Stimulated activated CD8-positive, alpha-beta memory T cell treated with anti-CD3 and anti-CD28 coated beads, Interleukin-7, amount 100 ng/mL, for 4 hours (primary cell): ENCODE data around the gene GPC5.

ENCODE experiments used
- DNase-seq, 2 donors: peaks; one replicate each; pipeline ENCODE4 v3.0.0-alpha.2; 2020; ENCODE audit warnings: low read depth in 2 of 2

The GPC5 gene

DNA sequence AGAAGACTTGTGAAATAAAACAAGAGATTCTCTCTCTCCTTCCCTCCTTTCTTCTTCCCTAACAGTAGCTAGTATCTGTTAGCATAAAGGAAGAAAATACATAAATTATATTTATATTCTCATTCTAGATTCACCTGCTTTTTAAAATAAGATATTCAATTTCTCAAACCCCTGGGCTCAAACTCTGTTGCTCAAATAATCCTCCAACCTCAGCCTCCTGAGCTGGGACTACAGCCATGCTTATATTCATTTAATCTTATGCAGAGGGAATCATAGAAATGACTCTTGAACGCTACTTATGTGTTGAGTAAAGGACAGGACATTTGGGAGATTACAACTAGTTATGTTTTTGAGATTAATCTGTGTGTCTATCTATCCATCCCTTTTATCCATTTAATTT lies 56.2 kb downstream of the GPC5 start:
- no peak for DNase-seq

DNA sequence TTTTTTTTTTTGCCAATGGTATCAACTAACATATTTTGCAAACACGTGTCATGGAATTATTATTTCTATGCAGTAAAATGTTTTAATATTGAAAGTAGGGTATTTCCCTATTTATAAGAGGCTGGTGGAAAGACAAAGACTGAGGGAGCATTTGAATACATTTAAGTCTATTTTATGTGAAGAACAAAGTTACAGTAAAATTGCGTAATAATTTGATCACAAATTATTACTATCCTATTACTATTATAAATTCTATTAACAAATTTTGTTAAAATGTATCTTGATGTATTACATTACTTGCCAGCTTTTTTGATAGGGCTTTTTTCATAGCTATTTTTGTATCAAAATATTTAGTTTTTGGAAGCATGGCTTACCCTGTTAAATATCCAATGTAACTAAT lies 58.4 kb downstream of the GPC5 start:
- no peak for DNase-seq

DNA sequence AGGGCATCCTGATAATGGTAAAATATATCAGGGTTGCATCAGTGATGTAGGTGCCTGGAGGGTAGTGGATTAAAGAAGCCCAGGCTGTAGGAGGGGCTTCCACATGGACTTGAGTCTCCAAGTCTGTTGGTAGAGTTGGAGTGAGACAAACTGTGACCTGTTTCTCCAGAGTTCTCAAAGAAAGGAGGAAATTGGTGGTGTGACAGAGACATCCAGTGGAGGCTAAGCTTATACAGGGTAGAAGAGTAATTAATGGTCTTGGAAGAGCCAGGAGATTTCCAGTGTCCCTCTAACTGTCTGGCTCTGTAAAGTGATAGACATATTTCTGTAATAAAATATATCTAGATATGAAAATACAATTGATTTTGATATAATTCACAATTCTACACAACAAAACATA lies 61.1 kb downstream of the GPC5 start:
- DNase-seq, result no peak

DNA sequence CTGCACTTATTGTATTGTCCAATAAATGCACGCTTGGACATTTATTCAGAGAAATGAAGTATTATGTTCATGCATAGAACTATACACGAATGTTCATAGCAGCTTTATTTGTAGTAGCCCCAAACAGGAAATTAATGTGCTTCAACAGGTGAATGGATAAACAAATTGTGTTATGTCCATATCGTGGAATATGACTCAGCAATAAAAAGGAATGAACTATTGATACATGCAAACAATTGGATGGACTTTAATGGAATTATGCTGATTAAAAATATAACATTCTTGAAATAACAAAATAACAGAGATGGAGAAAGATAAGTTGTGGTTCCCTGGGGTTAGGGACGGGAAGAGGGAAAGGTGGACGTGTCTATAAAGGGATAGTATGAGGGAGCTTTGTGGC lies 65.9 kb downstream of the GPC5 start:
- no peak for DNase-seq

DNA sequence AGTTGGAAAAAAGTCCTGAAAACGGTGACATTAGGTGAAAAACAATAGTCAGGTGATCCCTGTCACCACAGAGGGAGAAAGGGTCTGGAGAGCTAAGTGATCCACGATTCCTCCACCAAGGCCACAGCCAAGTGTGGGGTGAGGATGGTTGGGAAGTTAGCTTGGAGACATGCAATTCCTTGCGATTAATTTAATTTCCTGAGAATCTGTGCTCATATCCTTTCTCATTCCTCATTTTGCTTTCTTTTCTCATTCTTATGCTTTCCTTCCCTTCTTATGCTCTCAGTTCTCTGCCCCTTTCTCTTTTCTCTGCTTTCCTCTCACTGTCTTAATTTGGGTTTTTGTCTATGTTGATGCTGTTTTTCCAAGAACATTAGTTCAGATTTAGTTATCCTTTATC lies 68.8 kb downstream of the GPC5 start:
- no peak for DNase-seq

DNA sequence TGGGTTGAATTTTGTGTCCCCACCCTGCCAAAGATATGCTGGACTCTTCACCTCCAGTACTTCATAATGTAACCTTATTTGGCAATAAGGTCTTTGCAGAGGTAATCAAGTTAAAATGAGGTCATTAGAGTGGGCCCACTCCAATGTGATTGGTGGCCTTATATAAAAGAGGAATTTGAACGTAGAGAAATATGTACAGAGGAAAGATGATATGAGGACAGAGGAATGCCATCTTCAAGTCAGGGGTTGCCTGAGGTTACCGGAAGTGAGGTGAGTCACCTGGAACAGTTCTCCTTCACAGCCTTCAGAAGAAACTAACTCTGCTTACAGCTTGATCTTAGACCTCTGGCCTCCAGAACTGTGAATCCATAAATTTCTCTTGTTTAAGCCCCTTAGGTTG lies 69.9 kb downstream of the GPC5 start:
- DNase-seq, result no peak

DNA sequence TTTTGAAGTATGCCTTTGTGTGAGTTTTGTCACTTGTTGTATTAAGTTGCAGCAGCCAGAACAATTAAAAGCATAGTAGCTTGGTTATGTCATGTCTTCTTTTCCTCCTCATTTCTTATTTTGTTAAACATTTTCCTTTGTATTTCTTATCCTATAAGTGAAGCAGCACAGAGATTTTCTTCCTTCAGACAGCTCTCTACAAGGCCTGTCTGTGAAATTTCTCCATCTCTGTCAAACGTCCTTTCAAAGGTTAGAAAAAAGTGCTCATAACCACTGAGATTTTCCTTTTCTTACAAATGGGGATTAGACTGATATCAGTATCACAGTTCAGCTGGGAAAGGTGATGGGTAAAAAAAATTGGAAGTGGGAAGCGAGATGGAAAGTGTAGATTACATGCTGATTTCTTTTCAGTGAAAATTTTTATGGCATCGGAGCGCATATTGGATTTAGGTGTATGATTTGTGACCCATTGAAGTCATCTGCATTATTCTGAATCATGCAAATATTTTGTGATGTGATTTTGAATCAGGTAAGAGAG lies 71.7 kb downstream of the GPC5 start:
- DNase-seq, result no peak

DNA sequence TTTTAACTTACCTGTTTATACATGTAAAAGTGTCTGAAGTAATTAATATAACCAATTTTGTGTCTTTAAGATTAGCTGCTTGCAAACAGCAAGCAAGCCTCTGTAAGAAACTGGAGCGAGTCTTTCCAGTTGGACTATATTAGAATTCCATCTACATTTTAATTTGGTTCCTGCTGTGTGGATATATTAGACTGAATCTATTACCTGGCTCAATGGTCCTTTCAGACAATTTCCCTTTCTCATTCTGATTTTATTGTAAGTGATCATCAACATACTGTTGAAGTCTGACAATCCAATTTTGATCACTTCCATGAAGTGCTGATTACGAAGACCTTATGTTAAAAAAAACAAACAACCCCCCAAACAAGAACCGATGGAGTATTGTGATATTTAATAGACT lies 72.3 kb downstream of the GPC5 start:
- DNase-seq, result no peak

DNA sequence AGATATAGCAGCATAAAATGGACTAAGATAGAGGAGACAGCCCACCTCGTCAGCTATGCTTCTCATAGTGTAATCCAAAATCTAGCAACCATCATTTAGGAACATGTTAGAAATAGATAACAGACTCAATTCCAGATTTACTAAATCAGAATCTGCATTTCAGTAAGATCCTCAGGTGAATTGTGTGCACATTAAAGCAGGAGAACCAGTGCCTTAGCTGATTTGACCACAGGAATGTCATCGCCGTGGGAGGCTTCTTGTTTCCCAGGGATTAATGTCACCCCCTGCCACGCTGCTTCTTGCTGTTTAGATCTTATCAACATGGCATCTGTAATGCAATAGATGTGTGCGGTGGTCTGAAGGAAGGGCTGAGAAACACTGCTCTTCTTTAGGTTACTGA lies 84.0 kb downstream of the GPC5 start:
- DNase-seq, result no peak

DNA sequence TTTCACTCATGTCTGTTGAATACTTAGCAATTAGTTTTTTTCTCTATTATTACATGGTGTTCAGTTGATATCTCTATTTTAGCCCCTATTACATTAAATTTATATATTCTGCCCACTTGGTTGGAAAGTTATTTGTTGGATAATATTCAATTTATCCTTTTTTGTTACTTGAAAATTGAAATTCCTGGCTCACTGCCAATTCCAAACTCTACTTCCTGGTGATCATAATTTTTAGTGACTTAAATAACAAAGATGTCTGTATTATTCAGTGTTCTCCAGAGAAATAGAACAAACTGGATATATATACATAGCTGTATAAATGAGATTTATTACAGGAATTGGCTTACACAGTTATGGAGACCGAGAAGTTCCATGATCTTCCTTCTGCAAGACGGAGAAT lies 93.6 kb downstream of the GPC5 start:
- DNase-seq, result no peak

DNA sequence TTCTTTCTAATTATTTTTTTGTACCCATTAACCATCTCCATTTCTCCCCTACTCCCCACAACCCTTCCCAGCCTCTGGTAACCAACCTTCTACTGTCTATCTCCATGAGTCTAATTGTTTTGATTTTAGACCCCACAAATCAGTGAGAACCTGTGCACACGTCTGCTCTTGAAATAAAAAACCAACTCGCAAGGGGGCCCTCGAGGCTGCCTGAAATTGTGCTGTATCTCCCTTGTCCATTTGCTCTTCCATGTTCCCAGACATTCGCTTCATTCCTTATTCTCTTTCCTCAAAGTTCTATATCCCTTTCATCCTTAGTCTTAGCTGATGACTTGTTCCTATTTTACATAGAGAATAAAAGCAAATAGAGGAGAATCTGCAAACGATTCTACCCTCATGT lies 95.0 kb downstream of the GPC5 start:
- DNase-seq, result no peak

DNA sequence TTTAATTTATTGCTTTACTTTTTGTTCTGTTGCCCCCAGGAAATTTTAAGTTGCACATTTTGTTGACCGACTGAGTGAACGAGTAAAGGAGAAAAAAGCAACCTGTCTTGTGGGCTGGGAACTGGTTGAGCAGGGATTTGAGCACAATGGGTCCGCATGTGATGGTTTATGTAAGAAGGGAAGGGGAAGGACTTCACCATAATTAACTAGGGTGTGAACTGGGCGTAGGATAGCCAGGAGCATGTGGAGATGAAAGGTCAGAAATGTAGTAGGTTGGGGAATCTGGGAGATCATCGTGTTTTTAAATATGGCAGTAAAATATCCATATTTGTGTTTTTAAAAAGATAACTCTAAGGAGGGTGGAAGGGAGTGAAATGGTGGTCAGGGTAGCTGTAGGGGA lies 99.9 kb downstream of the GPC5 start:
- no peak for DNase-seq

DNA sequence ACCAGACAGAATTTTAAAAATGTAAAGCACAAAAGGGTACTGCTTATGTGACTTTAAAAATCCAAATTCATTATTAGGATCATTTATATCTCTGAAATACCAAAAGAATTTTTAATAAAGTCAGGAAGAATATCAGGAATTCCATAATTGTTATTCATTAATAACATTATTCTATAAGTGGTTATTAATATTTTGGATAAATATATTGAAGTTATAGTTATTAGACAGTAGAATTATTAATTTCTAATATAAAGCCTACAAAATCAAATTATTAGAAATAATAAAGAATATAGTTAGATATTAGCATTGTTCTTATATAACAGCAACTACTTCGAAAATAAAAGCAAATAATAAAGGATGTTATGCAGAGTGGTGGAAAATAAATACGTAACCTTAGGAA lies 105.8 kb downstream of the GPC5 start:
- no peak for DNase-seq

DNA sequence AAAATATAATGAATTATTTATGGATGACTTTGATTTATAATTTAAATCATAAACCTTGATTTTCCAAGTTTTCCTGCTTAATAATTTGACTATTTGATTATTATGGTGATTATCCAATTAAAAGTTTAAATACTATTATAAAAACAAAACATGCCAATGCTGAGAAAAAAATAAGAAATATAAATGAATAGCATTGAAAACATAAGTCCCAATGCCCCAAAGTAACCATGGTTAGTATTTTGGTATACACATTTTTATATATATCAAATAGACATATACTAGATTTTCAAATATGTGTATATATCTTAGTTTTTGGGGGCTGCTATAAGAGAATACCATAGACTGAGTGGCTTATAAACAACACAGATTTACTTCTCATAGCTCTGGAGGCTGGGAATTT lies 108.3 kb downstream of the GPC5 start:
- no peak for DNase-seq

DNA sequence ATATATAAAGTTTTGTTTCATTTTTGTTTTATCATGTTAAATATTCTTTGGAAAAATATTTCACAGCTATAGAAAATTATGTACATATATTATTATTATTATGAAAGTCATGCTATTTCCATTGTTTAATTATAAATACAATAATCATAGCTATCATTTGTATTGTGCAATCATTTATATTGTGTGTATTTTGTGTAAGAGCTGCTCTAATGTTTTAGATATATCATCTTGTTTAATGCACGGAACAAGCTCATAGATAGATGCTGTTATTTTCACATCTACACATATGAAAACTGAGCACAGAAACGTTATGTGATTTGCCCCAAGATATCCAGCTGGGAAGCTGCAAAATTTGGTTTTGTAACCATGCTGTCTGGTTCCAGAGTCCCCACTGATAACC lies 111.6 kb downstream of the GPC5 start:
- no peak for DNase-seq

DNA sequence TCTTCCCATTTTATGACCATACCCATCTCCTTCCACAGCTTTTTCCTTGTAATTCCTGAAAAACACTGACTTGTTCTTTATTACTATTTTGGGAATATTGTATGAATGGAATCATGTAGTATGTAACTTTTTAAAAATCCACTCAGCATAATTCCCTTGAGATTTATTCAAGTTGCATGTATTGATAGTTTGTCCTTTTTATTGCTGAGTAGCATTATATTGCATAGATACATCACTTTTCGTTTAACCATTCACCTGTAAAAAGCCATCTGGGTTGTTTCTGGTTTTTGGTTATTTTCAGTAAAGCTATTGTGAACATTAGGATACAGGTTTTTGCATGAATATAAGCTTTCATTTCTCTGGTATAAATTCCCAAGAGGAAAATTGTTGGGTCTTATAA lies 115.4 kb downstream of the GPC5 start:
- DNase-seq, result no peak

DNA sequence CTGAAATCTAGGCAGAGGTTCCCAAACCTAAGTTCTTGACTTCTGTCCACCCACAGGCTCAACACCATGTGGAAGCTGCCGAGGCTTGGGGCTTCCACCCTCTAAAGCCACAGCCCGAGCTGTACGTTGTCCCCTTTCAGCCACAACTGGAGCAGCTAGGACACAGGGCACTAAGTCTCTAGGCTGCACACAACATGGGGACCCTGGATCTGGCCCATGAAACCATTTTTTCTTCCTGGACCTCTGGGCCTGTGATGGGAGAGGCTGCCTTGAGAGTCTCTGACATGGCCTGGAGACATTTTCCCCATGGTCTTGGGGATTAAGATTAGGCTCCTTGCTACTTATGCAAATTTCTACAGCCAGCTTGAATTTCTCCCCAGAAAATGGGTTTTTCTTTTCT lies 118.4 kb downstream of the GPC5 start:
- DNase-seq, result no peak

DNA sequence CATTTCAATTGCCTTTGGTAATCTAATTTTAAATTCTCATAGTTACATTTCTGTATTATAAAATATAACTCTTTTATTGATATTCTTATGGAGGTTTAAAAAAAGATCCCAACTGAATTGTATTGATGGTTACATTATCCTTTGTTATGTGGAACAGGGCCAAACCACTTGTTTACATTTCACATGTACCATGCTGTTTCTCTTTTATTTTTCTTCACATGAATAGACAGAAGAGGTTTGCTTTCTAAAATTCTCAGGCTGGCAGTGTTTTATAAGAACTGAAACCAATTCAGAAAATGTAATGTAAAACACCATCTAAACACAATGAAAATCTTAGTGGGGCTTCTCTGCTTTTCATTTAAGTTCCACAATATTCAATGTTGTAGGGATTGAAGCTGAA lies 122.5 kb downstream of the GPC5 start:
- no peak for DNase-seq

DNA sequence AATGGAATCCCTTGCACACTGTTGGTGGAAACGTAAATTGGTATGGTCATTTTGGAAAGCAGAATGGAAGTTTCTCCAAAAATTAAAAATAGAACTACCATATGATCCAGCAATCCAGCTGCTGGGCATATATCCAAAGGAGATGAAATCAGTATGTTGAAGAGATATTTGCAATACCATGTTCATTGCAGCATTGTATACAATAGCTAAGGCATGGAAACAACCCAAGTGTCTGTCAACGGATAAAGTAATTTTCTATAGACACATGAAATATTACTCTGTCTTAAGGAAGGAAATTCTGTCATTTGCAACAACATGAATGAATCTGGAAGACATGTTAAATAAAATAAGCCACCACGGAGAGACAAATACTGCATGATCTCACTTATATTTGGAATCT lies 124.7 kb downstream of the GPC5 start:
- DNase-seq, result no peak

DNA sequence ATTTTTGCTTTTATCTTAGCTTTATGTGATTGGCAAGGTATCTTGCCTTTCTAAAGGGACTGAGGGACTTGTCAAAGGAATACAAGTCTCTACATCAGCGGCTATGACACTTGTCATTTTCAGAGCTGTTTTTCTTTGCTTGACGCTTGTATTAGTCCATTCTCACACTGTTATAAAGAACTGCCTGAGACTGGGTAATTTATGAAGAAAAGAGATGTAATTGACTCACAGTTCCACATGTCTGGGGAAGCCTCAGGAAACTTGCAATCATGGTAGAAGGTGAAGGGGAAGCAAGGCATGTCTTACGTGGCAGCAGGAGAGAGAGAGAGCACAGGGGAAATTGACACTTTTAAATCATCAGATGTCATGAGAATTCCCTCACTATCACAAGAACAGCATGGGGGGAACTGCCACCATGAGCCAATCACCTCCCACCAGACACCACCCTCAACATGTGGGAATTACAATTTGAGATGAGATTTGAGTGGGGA lies 128.2 kb downstream of the GPC5 start:
- no peak for DNase-seq

DNA sequence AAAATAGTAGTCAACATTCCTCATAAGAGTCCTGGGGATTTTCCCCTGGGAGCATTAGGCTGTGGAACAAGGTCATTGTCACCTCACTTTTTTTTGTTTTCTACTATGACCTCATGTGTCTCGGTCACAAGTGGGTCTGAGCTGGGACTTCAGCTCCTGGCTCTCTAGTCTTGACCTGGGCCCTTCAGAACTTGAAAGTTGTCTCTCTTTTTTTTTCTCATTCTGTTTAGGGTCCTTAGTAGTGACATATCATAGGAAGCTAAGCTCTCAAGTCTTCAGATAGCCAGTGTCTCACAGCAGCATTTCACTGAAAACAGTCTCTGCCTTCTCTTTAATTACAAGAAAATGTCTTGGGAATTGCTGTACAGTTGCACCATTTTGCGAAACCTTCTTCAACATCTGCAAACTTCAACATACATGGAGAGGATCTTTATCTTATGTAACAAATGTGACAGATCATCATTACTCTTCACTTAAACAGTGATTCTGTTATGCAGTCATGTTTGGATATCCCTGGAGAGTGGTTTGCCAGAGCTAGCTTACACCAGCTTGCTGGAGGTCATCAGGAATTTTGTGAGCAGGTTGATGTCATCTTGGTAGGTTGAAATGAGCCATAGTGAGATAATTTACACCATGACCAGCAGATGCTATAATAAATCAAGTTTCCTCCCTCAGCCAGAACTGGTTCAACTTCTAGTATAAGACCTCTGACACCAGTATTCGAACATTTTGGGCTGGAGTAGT lies 131.5 kb downstream of the GPC5 start:
- no peak for DNase-seq

DNA sequence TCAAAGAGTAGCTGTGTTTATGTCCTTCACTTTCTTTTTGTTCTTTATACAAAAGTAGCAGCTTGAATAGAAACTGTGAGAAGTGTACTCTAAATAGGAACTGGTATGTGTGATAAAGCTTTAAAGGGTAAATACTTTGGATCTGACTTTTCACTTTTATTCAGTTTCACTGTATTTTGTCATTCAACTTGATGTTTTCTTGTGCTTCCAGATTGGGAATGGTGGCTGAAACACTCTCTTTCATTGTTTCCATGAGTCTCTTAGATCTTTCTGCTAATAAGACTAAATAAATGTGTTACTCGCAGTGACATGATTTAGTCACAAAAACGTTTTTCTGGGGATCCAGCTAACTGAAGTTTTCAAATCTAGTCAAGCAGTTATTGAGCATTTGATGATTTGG lies 133.2 kb downstream of the GPC5 start:
- no peak for DNase-seq

DNA sequence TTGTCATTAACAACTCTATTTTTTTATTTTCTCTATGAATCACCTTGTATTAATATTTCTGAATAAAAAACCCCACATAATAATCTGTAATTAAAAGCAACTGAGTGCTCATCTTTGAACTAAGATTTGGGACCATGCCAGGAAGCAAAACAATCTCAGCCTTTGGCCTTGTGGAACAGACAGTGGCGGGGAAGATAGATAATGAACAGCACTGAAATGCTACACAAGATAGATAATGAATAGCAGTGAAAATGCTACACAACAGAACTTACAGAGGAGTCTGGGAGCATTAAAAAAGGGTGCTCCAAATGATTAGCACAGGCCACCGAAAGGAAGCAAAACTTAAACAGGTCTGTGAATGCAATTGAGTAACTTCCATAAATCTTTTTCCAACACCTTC lies 134.9 kb downstream of the GPC5 start:
- DNase-seq, result no peak

DNA sequence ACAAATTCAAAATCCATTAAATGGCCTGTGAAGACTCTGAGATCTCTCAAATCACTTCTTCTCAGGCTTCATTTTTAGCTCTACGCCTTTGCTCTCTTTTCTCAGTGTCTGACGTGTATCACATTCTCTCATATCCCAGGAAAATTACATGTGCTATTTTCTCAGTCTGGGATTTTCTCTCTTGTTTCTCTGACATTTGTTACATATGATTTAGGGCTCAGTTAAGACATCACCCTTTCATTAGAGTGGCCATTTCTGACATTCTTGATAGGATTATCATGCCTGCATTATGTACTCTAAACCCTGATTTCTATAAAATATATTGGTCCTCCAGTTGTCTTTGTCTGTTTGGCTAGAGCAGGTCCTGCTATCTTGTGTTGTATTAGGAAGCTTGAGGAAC lies 136.6 kb downstream of the GPC5 start:
- no peak for DNase-seq
